Activated gamma-delta T cell (primary cell): ENCODE results near the gene SLC17A5.
"Not testable (repeated sequence)": the region's sequence is repeated elsewhere in the genome, so short reads cannot be mapped to it uniquely, and the experiment has no call there.

Experiments used
- DNase-seq: peaks from one replicate; lab custom pipeline; 2025; lab: John Stamatoyannopoulos, UW

SLC17A5 gene

DNA sequence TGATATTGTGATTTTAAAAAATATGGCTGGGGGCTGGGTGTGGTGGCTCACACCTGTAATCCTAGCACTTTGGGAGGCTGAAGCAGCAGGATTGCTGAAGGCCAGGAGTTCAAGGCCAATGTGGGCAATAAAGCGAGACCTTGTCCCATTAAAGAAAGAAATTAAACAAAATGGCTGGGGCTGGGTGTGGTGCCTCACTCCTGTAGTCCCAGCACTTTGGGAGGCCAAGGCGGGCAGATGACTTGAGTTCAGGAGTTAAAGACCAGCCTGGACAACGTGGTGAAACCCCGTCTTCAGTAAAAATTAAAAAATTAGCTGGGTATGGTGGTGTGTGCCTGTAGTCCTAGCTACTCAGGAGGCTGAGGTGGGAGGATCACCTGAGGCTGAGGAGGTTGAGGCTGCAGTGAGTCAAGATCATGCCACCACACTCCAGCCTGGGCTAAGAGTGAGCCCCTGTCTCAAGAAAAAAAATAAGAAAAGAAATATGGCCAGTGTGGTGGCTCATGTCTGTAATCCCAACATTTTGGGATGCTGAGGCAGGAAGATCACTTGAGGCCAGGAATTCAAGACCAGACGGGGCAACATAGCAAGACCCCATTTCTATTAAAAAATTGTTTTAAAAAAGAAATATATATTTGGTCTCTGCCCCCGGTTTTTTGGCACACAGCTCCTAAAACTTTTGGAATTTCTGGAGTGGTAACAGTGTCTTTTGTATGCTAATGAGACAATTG lies 39.8 kb downstream of the SLC17A5 start:
- DNase-seq, result no peak

DNA sequence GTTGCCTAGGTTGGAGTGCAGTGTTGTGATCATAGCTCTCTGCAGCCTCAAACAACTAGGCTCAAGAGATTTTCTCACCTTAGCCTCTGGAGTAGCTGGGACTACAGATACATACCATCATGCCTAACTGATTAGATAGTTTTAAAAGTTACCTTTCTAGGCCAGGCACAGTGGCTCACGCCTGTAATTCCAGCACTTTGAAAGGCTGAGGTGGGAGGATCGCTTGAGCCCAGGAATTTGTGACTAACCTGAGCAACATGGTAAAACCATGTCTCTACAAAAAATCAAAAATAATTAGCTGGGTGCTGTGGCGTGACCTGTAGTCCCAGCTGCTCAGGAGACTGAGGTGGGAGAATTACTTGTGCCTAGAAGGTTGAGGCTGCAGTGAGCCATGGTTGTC lies 41.2 kb downstream of the SLC17A5 start:
- no peak for DNase-seq

DNA sequence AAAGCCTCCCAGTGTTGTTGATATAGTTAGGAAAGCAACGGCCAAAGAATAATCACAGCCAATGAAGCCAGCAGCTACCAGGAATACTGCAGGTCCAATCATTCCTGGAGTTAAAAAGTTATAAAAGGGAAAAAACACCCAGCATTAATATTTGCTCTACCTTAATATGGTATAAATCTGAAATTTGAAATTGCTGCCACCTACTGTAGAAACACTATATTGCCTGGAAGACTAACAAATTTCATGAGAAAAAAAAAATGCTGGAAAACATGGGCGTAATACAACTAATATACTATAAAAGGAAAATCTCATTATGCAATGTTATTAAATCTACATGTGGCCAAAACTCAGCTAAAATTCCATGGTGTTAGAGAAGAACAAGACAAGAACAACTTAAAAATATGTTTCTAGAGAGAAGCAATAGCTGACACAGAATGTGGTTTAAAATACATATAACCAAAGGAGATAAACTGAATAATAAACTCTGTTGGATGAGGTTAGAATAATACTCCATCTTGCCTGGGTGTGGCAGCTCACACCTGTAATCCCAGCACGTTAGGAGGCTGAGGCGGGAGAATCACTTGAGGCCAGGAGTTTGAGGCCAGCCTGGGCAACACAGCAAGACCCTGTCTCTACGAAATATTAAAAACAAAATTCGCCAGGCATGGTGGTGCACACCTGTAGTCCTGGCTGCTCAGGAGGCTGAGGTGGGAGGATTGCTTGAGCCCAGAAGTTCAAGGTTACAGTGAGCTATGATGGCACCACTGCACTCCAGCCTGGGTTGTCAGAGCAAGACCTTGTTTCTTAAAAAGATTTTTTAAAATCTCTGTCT lies 43.1 kb downstream of the SLC17A5 start:
- DNase-seq, result no peak

DNA sequence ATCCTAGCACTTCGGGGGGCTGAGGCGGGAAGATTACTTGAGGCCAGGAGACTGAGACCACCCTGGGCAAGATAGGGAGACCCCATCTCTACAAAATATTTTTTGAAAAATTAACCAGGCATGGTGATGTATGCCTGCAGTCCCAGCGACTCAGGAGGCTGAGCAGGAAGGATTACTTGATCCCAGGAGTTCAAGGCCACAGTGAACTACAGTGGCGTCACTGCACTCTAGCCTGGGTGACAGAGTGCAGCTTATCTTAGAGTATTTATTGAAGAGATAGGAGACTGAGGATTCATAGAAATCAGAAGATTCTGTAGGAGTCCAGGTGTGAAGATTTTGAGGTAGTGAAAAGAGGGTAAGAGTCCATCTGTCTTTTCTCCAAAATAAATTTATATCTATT lies 45.0 kb downstream of the SLC17A5 start:
- DNase-seq, result no peak

DNA sequence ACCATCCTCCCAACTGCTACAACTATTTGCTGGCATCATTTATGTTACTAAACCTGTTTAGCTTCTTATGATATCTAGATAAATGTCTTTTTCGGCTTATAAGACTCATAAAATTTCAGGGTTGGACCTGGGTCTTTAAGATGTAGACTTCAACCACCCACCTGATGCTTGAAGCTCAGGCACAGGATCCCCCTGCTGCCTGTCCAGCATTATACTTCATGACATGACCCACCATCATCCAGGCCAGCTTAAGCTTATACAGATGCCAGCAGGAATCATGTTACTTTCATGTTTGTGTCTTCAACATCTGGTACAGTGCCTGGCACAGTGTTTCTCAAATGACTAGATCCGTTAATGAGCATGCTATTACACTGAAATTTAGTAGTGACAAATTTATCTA lies 47.4 kb downstream of the SLC17A5 start:
- no peak for DNase-seq

DNA sequence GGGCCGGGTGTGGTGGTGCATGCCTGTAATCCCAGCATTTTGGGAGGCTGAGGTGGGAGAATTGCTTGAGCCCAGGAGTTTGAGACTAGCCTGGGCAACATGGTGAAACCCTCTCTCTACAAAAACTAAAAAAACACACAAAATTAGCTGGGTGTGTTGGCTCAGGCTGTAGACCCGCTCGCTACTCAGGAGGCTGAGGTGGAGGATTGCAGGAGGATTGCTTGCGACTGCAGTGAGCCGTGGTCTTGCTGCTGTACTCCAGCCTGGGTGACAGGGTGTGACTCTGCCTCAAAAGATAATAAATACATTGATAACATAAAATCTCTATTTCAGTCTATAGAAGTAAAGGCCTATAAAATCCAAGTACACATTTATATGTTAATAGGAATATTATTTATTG lies 49.3 kb downstream of the SLC17A5 start:
- DNase-seq, result no peak

DNA sequence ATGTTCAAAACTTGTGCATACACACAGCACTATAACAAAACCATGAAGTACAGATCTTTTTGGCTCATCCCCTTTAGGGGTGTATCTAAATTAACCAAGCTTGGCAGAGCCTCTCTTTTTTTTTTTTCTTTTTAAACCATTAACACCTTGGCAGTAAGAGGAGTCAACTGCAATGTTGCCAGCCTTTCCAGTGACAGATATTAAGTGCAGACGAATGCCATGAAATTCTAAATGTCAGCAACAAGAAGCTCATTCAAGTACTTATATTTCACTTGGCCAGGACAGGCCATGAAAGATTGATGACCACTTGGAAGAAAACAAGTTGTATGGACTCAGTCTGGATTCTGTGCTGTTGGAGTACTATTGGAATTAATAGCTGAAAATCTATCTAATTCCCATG lies 49.8 kb downstream of the SLC17A5 start:
- DNase-seq, result no peak

DNA sequence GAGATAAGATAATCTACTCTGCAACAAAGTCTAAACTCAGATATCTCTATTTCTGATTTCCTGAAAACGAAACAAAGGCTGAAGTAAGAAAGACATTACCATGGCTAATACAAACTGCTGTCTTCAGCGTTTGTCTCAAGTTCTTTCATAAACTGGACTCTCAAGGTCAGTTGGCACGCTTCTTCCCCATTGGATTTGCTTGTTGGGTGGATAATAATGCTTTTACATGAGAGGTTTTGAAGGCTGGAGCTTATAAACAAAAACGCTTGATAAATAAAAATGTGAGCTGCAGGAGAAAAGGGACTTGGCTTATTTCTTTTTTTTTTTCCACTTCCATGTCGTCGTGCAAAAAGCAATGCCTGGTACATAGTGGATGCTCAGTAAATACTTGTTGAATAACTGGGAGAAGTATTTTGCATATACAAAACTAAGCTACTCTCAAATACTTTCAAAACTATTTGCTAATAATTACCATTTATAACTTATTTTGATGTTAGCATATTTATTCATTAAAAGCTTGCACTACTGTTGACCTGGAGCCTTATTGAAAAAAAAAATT lies 67.3 kb downstream of the SLC17A5 start:
- no peak for DNase-seq

- DNase-seq, result no peak
Measured at GRCh38 chr6:73585566-73586415, 68.0 kb downstream of the SLC17A5 start.

DNA sequence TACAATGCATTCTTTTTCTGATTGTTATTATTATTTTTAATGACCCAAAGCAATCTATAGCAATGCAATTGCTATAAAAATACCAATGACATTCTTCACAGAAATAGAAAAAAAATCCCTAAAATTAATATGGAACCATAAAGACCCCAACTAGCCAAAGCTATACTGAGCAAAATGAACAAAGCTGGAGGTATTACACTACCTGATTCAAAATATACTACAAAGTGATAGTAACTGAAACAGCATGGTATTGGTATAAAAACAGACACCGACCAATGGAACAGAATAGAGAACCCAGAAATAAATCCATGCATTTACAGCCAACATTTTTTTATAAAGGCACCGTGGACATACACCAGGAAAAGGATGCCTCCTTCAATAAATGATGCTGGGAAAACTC lies 72.5 kb downstream of the SLC17A5 start:
- no peak for DNase-seq

DNA sequence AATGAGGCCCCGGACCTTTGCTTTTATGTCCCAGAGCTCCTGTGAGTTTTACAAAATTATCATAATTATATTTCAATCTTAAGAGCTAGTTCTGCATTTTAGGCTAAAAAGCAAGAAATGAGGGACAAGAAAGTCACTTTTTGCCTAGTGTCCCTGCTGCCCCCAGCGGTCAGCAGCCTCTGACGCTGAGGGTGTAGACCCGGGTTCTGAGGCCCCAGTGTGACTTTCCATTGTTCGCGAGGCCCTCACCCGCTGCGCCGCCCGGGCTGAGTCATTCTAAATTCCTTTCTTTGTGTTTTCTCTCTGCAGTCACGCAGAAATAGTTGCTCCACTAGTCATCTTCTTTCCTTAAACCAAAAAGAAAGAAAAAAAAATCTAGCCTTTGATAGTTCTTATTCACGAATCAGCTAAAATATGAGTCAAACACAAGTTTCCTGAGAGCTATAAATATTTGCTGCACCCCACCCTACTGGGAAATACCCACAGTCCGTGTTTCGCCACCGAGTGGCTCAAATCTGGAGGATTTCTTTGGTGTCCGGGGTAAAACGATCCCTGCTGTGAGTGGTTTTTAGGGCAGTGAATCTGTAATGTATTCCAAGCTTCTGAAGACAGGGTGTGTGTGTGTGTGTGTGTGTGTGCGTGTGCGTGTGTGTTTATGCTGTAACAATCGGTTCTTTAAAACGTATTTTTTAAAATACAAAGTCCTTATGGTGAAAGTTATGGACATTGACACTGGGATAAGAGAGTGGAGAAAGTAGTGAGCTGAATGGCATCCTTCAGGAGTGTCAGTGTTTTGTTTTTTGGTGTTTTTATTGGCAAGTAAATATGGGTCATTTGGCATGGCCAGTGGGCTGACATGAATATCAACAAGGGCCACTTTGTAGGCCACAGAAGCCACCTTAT lies 73.3 kb downstream of the SLC17A5 start:
- peak; percentile 23 for DNase-seq

- no peak for DNase-seq
Measured at GRCh38 chr6:73579851-73580246, 73.9 kb downstream of the SLC17A5 start.

DNA sequence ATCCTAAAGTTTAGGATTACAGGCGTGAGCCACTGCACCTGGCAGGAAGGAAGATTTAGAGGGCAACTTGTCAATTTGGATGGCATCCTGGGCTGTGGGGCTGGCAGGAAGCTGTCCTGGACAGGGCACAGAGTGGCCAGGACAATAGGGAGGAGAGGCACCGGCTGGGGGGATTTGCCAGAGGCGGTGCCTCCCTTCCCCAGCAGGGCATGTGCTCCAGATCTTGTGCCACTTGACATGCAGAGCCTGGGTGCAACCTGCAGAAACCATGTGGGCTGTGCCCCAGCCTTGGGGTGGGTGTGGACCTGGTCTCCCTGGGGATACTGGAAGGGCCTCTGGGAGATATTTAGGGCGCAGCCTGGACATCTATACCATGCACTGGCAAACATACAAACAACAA lies 74.4 kb downstream of the SLC17A5 start:
- DNase-seq, result no peak

DNA sequence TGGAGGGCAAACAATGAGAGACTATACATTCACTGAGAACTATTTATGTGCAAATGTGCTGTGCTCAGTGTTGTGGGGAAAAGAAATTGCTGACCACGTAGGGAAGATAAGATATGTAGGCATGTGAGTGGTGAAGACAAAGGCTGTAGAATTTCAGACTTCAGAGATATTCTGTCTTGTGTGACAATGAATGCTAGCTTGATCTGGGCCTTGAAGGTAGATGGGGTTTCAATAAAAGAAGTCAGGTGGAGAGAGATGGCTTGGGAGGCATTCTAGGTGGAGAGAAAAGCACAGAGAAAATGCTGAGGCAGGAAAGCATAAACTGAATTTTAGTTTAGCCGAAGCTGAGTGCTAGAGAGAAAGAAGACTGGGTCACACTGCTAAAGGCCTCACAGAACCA lies 76.1 kb downstream of the SLC17A5 start:
- no peak for DNase-seq

GRCh38 chr6:73572531-73572930 lies 81.3 kb downstream of the SLC17A5 start:
- DNase-seq, result not testable (repeated sequence)

- DNase-seq, result not testable (repeated sequence)
Measured at GRCh38 chr6:73571218-73572181, 82.3 kb downstream of the SLC17A5 start.

GRCh38 chr6:73569121-73569520 lies 84.7 kb downstream of the SLC17A5 start:
- no peak for DNase-seq

- no peak for DNase-seq
Measured at GRCh38 chr6:73566954-73567591, 86.7 kb downstream of the SLC17A5 start.

- not testable (repeated sequence) for DNase-seq
Measured at GRCh38 chr6:73566486-73566871, 87.3 kb downstream of the SLC17A5 start.
